Mesenchymal stem cell (in vitro differentiated cells and primary cell): ENCODE results near the gene INHBA.
A peak's percentile ranks its signal among the peaks of the same experiment; 100 is the strongest.

Experiments
- DNase-seq: peaks from one replicate; pipeline ENCODE4 v3.0.0-alpha.2; 2013
- H2AFZ ChIP-seq: one replicate; pipeline ENCODE4 v1.6.1; 2013; ENCODE audit warnings: low read depth, mild to moderate bottlenecking, control low read depth, inconsistent platforms, low read length, moderate library complexity
- H2AK5ac ChIP-seq: 2 replicates; pipeline ENCODE4 v1.6.1; 2013; ENCODE audit warnings: low read length, moderate library complexity, mild to moderate bottlenecking, inconsistent platforms; ENCODE audit not compliant: severe bottlenecking
- H2BK120ac ChIP-seq: one replicate; pipeline ENCODE4 v1.6.1; 2013; ENCODE audit warnings: low read depth, mild to moderate bottlenecking, inconsistent platforms, low read length, moderate library complexity
- H2BK12ac ChIP-seq, 2 experiments: one replicate each; pipeline ENCODE4 v1.6.1; 2013; ENCODE audit warnings: inconsistent platforms in 2 of 2, low read length in 2 of 2, mild to moderate bottlenecking in 2 of 2, moderate library complexity in 2 of 2, control low read depth in 1 of 2
- H2BK15ac ChIP-seq: one replicate; pipeline ENCODE4 v1.6.1; 2013; ENCODE audit warnings: mild to moderate bottlenecking, low read depth, inconsistent platforms; ENCODE audit not compliant: poor library complexity, severe bottlenecking
- H2BK5ac ChIP-seq: 2 replicates; pipeline ENCODE4 v1.6.1; 2013; ENCODE audit warnings: low read depth, mild to moderate bottlenecking, low read length, control low read depth, inconsistent platforms; ENCODE audit not compliant: poor library complexity, severe bottlenecking
- H3K14ac ChIP-seq, 2 experiments: one replicate each; pipeline ENCODE4 v1.6.1; 2013; ENCODE audit warnings: inconsistent platforms in 2 of 2, low read length in 2 of 2, control low read depth in 1 of 2, mild to moderate bottlenecking in 1 of 2, moderate library complexity in 1 of 2
- H3K18ac ChIP-seq, 2 experiments: one replicate each; pipeline ENCODE4 v1.6.1; 2013; ENCODE audit warnings: inconsistent platforms in 2 of 2, low read length in 2 of 2, control low read depth in 1 of 2, low read depth in 1 of 2, mild to moderate bottlenecking in 1 of 2
- H3K23ac ChIP-seq, 2 experiments: one replicate each; pipeline ENCODE4 v1.6.1; 2013; ENCODE audit warnings: inconsistent platforms in 2 of 2, low read length in 2 of 2, mild to moderate bottlenecking in 2 of 2, moderate library complexity in 2 of 2, control low read depth in 1 of 2
- H3K27ac ChIP-seq: 2 replicates; pipeline ENCODE4 v1.5.1; 2013; ENCODE audit warnings: mild to moderate bottlenecking, moderate library complexity, low read length, control low read depth, inconsistent platforms; ENCODE audit not compliant: poor library complexity, severe bottlenecking
- H3K27me3 ChIP-seq, 2 experiments: 2 replicates each; pipeline versions ENCODE4 v1.6.1 to v1.7.0; 2013; ENCODE audit warnings: low read length in 2 of 2, mild to moderate bottlenecking in 2 of 2, moderate library complexity in 2 of 2, control low read depth in 1 of 2, inconsistent platforms in 1 of 2; ENCODE audit not compliant: control insufficient read depth in 1 of 2, insufficient read depth in 1 of 2
- H3K36me3 ChIP-seq, 2 experiments: 2 replicates each; pipeline versions ENCODE4 v1.6.1 to v1.7.0; 2013; ENCODE audit warnings: low read length in 2 of 2, control low read depth in 1 of 2, inconsistent platforms in 1 of 2, low read depth in 1 of 2, mild to moderate bottlenecking in 1 of 2; ENCODE audit not compliant: insufficient read depth in 2 of 2, control insufficient read depth in 1 of 2
- H3K4ac ChIP-seq, 2 experiments: one replicate each; pipeline ENCODE4 v1.6.1; 2013; ENCODE audit warnings: inconsistent platforms in 2 of 2, low read length in 2 of 2, mild to moderate bottlenecking in 2 of 2, moderate library complexity in 2 of 2, control low read depth in 1 of 2, low read depth in 1 of 2
- H3K4me1 ChIP-seq: 2 replicates; pipeline ENCODE4 v1.6.1; 2013; ENCODE audit warnings: low read depth, low read length, control low read depth; ENCODE audit not compliant: control insufficient read depth, insufficient read depth
- H3K4me2 ChIP-seq: 2 replicates; pipeline ENCODE4 v1.6.1; 2013; ENCODE audit warnings: low read length, mild to moderate bottlenecking, inconsistent platforms; ENCODE audit not compliant: poor library complexity, severe bottlenecking
- H3K4me3 ChIP-seq, 2 experiments: 2 replicates each; pipeline versions ENCODE4 v1.5.1 to v1.7.0; 2013; ENCODE audit warnings: low read length in 2 of 2, mild to moderate bottlenecking in 2 of 2, control low read depth in 1 of 2, low read depth in 1 of 2; ENCODE audit not compliant: insufficient read depth in 1 of 2
- H3K79me1 ChIP-seq: replicated peaks from 2 replicates; pipeline ENCODE4 v1.6.1; 2013; ENCODE audit warnings: mild to moderate bottlenecking, control low read depth, low read length, inconsistent platforms; ENCODE audit not compliant: poor library complexity, severe bottlenecking
- H3K9ac ChIP-seq: 2 replicates; pipeline ENCODE4 v1.7.0; 2013; ENCODE audit warnings: mild to moderate bottlenecking, low read length, moderate library complexity
- H3K9me3 ChIP-seq: 2 replicates; pipeline ENCODE4 v1.7.0; 2013; ENCODE audit warnings: mild to moderate bottlenecking, low read length; ENCODE audit not compliant: control insufficient read depth
- H4K8ac ChIP-seq: one replicate; pipeline ENCODE4 v1.6.1; 2013; ENCODE audit warnings: inconsistent platforms, mild to moderate bottlenecking, low read length, moderate library complexity
- H4K91ac ChIP-seq: one replicate; pipeline ENCODE4 v1.6.1; 2013; ENCODE audit warnings: mild to moderate bottlenecking, low read length, inconsistent platforms
- WGBS: methylation state at CpG from one replicate; pipeline ENCODE4 v1.1.7; 2013; ENCODE audit warnings: mixed read lengths; 5-methylcytosine and 5-hydroxymethylcytosine counted together

Gene INHBA

GRCh38 chr7:41708581-41709358 is 5.9 kb upstream of the INHBA start:
- Histone ChIP-seq H2BK120ac (no peak overlapping the region), H3K14ac (no peak overlapping the region), H3K4me1 (peaks cover 8% of the 10 kb centered on the region), H3K23ac (no peak overlapping the region), H4K91ac (no peak overlapping the region), H3K79me1 (peaks cover 2% of the 10 kb centered on the region), H3K18ac (no peak overlapping the region), H2AFZ (no peak overlapping the region), H2BK15ac (no peak overlapping the region), H4K8ac (no peak overlapping the region), H3K4ac (peak overlapping the region in 1 of 2 experiments; percentile 12), H3K27ac (no peak overlapping the region), H3K9me3 (no peaks in the 10 kb centered on the region), H3K27me3 (no peaks in the 10 kb centered on the region), H2BK5ac (no peak overlapping the region), H3K4me2 (no peak overlapping the region), H3K36me3 (no peaks in the 10 kb centered on the region), H2BK12ac (no peak overlapping the region), H3K4me3 (no peak overlapping the region), H2AK5ac (peak overlapping the region; percentile 71), H3K9ac (peak overlapping the region; percentile 72)
- DNase-seq, result no peak
- 88% methylated on average over 7 of the region's 8 CpGs for WGBS

GRCh38 chr7:41706228-41706930 is 3.5 kb upstream of the INHBA start:
- WGBS, result 84% methylated on average over 17 of the region's 18 CpGs
- H2BK12ac ChIP-seq, result peak overlapping the region; percentile 79 to 81

GRCh38 chr7:41705109-41705901 is 2.4 kb upstream of the INHBA start:
- H2BK120ac ChIP-seq, result peak overlapping the region; percentile 84
- H3K79me1 ChIP-seq, result peaks cover 2% of the 10 kb centered on the region
- 2% methylated on average over 41 of the region's 42 CpGs for WGBS
- H2BK15ac ChIP-seq, result peak overlapping the region; percentile 73
- H3K23ac ChIP-seq, result no peak overlapping the region
- peak; percentile 94 for DNase-seq
- H2AFZ ChIP-seq, result peak overlapping the region; percentile 48
- peak overlapping the region; percentile 52 to 74 for H3K4me3 ChIP-seq
- peaks cover 8% of the 10 kb centered on the region for H3K4me1 ChIP-seq
- H3K9me3 ChIP-seq, result no peaks in the 10 kb centered on the region
- peak overlapping the region; percentile 95 for H3K4me2 ChIP-seq
- H2BK12ac ChIP-seq, result peak overlapping the region; percentile 6 to 98
- H2AK5ac ChIP-seq, result no peak overlapping the region
- H3K14ac ChIP-seq, result peak overlapping the region in 1 of 2 experiments; percentile 84
- peak overlapping the region; percentile 94 for H2BK5ac ChIP-seq
- peak overlapping the region; percentile 95 for H3K27ac ChIP-seq
- peak overlapping the region; percentile 2 to 56 for H3K4ac ChIP-seq
- peak overlapping the region; percentile 99 for H4K8ac ChIP-seq
- no peaks in the 10 kb centered on the region for H3K27me3 ChIP-seq
- peak overlapping the region; percentile 91 for H3K18ac ChIP-seq
- peak overlapping the region; percentile 82 for H3K9ac ChIP-seq
- no peaks in the 10 kb centered on the region for H3K36me3 ChIP-seq
- H4K91ac ChIP-seq, result peak overlapping the region; percentile 96

More at GRCh38 chr7:41706228-41706930, 3.5 kb upstream of the INHBA start:
- no peak overlapping the region for H4K8ac ChIP-seq
- peak overlapping the region; percentile 96 for H2BK15ac ChIP-seq
- H2BK5ac ChIP-seq, result no peak overlapping the region
- peak overlapping the region; percentile 82 for H3K9ac ChIP-seq
- H3K4me1 ChIP-seq, result peaks cover 8% of the 10 kb centered on the region
- H3K36me3 ChIP-seq, result no peaks in the 10 kb centered on the region
- H3K4me2 ChIP-seq, result peak overlapping the region; percentile 95
- H3K27ac ChIP-seq, result peak overlapping the region; percentile 95
- H4K91ac ChIP-seq, result peak overlapping the region; percentile 74
- no peaks in the 10 kb centered on the region for H3K27me3 ChIP-seq
- H2AK5ac ChIP-seq, result peak overlapping the region; percentile 76
- H3K9me3 ChIP-seq, result no peaks in the 10 kb centered on the region
- H3K4ac ChIP-seq, result peak overlapping the region; percentile 49 to 64
- peak overlapping the region; percentile 64 to 72 for H3K18ac ChIP-seq
- H3K79me1 ChIP-seq, result peaks cover 2% of the 10 kb centered on the region
- H2BK120ac ChIP-seq, result peak overlapping the region; percentile 3
- H3K14ac ChIP-seq, result no peak overlapping the region
- H2AFZ ChIP-seq, result no peak overlapping the region
- no peak for DNase-seq
- H3K23ac ChIP-seq, result no peak overlapping the region
- peak overlapping the region in 1 of 2 experiments; percentile 74 for H3K4me3 ChIP-seq
